22Rv1 (cell line): ENCODE measurements around the gene ENGASE.

Source experiments
- H3K27ac ChIP-seq: fragments of 450-650 bp; 2 replicates; pipeline ENCODE4 v1.5.1; 2017
- CTCF ChIP-seq: fragments of 450-650 bp; IDR thresholded peaks from 2 replicates; pipeline ENCODE4 v1.5.1; 2017; ENCODE audit warnings: mild to moderate bottlenecking
- ZFX ChIP-seq: fragments of 450-650 bp; IDR thresholded peaks from 2 replicates; pipeline ENCODE4 v1.6.1; 2017; ENCODE audit warnings: antibody characterized with exemption, borderline replicate concordance

ENGASE gene

GRCh38 chr17:79075861-79076406 is 1.3 kb downstream of the ENGASE start:
- H3K27ac ChIP-seq: no peak overlapping the region
- TF ChIP-seq ZFX: no peak
- no peak for TF ChIP-seq CTCF

GRCh38 chr17:79077587-79077986 is 3.0 kb downstream of the ENGASE start:
- TF ChIP-seq ZFX (no peak), CTCF (no peak)
- no peak overlapping the region for H3K27ac ChIP-seq

DNA sequence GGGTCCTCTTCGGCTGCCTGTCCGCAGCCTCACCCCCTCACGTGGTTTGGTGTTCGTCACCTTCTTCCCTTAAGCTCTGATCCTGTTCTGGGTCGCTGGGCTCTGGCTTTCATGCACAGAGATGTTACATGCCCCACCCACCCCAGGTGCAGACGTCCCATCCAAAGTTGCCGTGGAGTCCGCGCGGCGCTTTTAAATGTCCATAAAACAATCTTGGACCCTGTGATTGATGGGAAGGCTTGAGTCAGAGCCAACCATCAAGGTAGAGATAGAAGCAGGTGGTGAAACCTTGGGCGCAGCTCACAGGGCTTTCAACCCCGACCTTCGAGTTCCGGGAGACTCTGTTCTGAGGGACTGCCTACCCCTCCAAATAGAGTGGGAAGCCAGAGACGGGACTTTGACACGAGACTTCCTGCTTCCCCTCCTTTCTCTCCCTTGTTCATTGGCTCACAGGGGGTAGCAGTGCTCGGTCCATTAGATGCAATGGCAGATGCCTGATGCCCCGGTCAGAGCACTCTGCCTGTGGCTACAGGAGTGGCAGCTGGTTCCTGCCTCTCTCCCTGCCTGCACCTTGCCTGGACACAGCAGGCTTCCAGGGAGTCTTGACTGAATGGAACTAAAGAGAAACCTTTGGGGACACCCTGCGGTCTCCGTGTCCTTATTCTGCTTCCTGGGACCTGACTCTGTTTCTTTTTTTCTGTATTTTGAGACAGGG is 4.0 kb downstream of the ENGASE start:
- TF ChIP-seq ZFX (no peak), CTCF (no peak)
- H3K27ac ChIP-seq: no peak overlapping the region

- no peak overlapping the region for H3K27ac ChIP-seq
- no peak for TF ChIP-seq CTCF
- no peak for TF ChIP-seq ZFX
Measured at GRCh38 chr17:79079421-79080200, 5.0 kb downstream of the ENGASE start.

DNA sequence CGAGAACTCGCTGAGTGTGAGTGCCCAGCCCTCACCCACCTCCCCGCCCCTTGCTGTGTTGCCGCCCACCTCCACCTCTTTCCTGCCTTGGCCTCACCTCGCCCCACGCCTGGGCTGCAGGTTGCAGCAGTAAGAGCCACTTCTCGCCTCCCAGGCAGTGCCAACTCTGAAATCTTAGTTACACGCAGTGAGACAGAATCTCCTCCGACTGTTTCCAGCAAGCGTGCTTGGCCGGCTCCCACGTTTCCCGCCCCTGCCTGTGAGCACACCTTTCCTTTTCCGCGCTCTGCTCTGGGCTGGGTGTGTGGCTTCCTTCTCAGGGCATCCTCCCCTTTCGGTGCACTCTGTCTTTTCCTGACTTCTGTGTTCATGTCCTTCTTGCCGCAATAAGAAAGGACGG is 5.7 kb downstream of the ENGASE start:
- H3K27ac ChIP-seq: no peak overlapping the region
- TF ChIP-seq ZFX: no peak
- TF ChIP-seq CTCF: no peak

DNA sequence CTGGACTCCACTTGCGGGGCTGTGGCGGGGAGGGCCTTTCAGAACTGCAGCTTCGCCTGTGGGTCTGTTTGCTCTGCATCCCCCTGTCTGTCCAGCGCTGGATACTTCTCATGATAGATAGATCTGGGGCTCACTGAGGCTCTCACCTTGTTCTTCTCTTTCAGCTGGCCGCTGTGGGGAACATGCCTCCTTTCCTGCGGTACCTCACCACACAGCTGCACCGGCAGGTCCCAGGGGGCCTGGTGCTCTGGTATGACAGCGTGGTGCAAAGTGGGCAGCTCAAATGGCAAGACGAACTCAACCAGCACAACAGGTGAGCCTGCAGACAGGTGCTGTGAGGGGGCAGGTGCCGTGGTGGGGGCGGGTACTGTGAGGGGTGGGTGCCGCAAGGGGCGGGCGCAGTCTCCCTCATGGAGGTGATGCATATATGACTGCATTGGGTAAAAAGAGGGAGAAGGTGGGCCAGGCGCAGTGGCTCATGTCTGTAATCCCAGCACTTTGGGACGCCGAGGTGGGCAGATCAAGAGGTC is 6.2 kb downstream of the ENGASE start:
- TF ChIP-seq CTCF (no peak), ZFX (no peak)
- no peak overlapping the region for H3K27ac ChIP-seq
